Measurements from ENCODE around the gene B3GLCT. TPM values are rescaled to one million over a fixed set of nuclear protein-coding genes. Genes with fewer than 3 reads are reported as not detected.

Gene B3GLCT
- polyA plus RNA-seq, 1 donor from 2014 or later = 8.2 TPM

- H3K9ac ChIP-seq (ENCODE audit: low read length) = no peak overlapping the region
- H3K36me3 ChIP-seq (ENCODE audit: insufficient read depth, low read length) = no peaks in the 10 kb centered on the region
- TF ChIP-seq SMC3 (conservative IDR thresholded peaks at IDR 0.05; ENCODE audit: poor library complexity) (no peak), RAD21 (conservative IDR thresholded peaks at IDR 0.05) (no peak), TAF1 (IDR thresholded peaks at IDR 0.05; ENCODE audit: low read depth) (no peak), MXI1 (conservative IDR thresholded peaks at IDR 0.05; ENCODE audit: poor library complexity, severe bottlenecking) (no peak), POLR2AphosphoS5 (IDR thresholded peaks at IDR 0.05) (no peak), EZH2 (IDR thresholded peaks at IDR 0.05; ENCODE audit: borderline replicate concordance, insufficient read depth, low read length, poor library complexity, severe bottlenecking) (no peak), EP300 (conservative IDR thresholded peaks at IDR 0.05; ENCODE audit: poor library complexity, severe bottlenecking) (no peak)
- TF ChIP-seq, protein P1, sequence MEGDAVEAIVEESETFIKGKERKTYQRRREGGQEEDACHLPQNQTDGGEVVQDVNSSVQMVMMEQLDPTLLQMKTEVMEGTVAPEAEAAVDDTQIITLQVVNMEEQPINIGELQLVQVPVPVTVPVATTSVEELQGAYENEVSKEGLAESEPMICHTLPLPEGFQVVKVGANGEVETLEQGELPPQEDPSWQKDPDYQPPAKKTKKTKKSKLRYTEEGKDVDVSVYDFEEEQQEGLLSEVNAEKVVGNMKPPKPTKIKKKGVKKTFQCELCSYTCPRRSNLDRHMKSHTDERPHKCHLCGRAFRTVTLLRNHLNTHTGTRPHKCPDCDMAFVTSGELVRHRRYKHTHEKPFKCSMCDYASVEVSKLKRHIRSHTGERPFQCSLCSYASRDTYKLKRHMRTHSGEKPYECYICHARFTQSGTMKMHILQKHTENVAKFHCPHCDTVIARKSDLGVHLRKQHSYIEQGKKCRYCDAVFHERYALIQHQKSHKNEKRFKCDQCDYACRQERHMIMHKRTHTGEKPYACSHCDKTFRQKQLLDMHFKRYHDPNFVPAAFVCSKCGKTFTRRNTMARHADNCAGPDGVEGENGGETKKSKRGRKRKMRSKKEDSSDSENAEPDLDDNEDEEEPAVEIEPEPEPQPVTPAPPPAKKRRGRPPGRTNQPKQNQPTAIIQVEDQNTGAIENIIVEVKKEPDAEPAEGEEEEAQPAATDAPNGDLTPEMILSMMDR (IDR thresholded peaks at IDR 0.05; ENCODE audit: poor library complexity, severe bottlenecking) = no peak
- TF ChIP-seq, protein P2, sequence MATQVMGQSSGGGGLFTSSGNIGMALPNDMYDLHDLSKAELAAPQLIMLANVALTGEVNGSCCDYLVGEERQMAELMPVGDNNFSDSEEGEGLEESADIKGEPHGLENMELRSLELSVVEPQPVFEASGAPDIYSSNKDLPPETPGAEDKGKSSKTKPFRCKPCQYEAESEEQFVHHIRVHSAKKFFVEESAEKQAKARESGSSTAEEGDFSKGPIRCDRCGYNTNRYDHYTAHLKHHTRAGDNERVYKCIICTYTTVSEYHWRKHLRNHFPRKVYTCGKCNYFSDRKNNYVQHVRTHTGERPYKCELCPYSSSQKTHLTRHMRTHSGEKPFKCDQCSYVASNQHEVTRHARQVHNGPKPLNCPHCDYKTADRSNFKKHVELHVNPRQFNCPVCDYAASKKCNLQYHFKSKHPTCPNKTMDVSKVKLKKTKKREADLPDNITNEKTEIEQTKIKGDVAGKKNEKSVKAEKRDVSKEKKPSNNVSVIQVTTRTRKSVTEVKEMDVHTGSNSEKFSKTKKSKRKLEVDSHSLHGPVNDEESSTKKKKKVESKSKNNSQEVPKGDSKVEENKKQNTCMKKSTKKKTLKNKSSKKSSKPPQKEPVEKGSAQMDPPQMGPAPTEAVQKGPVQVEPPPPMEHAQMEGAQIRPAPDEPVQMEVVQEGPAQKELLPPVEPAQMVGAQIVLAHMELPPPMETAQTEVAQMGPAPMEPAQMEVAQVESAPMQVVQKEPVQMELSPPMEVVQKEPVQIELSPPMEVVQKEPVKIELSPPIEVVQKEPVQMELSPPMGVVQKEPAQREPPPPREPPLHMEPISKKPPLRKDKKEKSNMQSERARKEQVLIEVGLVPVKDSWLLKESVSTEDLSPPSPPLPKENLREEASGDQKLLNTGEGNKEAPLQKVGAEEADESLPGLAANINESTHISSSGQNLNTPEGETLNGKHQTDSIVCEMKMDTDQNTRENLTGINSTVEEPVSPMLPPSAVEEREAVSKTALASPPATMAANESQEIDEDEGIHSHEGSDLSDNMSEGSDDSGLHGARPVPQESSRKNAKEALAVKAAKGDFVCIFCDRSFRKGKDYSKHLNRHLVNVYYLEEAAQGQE (IDR thresholded peaks at IDR 0.05; ENCODE audit: borderline replicate concordance) = no peak
- H4K20me1 ChIP-seq (ENCODE audit: insufficient read depth) = no peaks in the 10 kb centered on the region
- H3K4me2 ChIP-seq (ENCODE audit: low read length) = no peak overlapping the region
- no peaks in the 10 kb centered on the region for H3K9me3 ChIP-seq (ENCODE audit: low read length)
- H2AFZ ChIP-seq (ENCODE audit: low read depth, low read length) = no peak overlapping the region
- H3K79me2 ChIP-seq (replicated peaks; ENCODE audit: insufficient read depth, low read length) = no peaks in the 10 kb centered on the region
- no peaks in the 10 kb centered on the region for H3K27me3 ChIP-seq (ENCODE audit: insufficient read depth, low read depth, low read length)
- no peak overlapping the region for H3K4me3 ChIP-seq (ENCODE audit: low read length)
- no peak overlapping the region for H3K27ac ChIP-seq (ENCODE audit: low read length)
- H3K9me2 ChIP-seq (ENCODE audit: insufficient read depth, low read length) = no peaks in the 10 kb centered on the region
- H3F3A ChIP-seq (ENCODE audit: insufficient read depth, low read length, poor library complexity, severe bottlenecking) = no peaks in the 10 kb centered on the region
Observed at GRCh38 chr13:31361673-31362072, 161.9 kb downstream of the B3GLCT start.

DNA sequence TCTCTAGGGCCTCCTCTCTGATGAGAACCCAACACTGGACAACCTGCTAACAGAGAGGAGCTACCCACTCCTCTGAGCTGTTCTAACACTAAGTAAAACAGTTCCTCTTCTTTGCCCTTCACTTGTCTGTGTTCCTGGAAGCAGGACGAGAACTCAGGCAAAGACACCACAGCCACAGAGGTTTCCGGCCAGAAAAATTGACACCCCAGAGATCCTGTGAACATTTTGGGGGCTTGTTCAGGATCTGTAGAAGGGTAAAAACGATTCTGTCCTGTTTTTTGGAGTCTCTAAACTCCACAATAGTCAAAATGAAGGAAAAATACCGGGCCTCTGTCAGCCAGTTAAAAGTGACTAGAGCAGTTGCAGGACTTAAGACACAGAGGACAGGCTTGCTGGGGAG lies 165.9 kb downstream of the B3GLCT start:
- Histone ChIP-seq H3K79me2 (replicated peaks; ENCODE audit: insufficient read depth, low read length) (no peaks in the 10 kb centered on the region), H2AFZ (ENCODE audit: low read depth, low read length) (no peak overlapping the region), H3K9ac (ENCODE audit: low read length) (no peak overlapping the region), H3K27me3 (ENCODE audit: insufficient read depth, low read depth, low read length) (no peaks in the 10 kb centered on the region), H3K4me2 (ENCODE audit: low read length) (no peak overlapping the region), H3K27ac (ENCODE audit: low read length) (no peak overlapping the region), H3K36me3 (ENCODE audit: insufficient read depth, low read length) (no peaks in the 10 kb centered on the region), H3F3A (ENCODE audit: insufficient read depth, low read length, poor library complexity, severe bottlenecking) (no peaks in the 10 kb centered on the region), H3K4me3 (ENCODE audit: low read length) (no peak overlapping the region), H4K20me1 (ENCODE audit: insufficient read depth) (no peaks in the 10 kb centered on the region), H3K9me2 (ENCODE audit: insufficient read depth, low read length) (no peaks in the 10 kb centered on the region), H3K9me3 (ENCODE audit: low read length) (no peaks in the 10 kb centered on the region)
- TF ChIP-seq, protein P2 (IDR thresholded peaks at IDR 0.05; ENCODE audit: borderline replicate concordance) = no peak
- no peak for TF ChIP-seq POLR2AphosphoS5 (IDR thresholded peaks at IDR 0.05)
- no peak for TF ChIP-seq EZH2 (IDR thresholded peaks at IDR 0.05; ENCODE audit: borderline replicate concordance, insufficient read depth, low read length, poor library complexity, severe bottlenecking)
- no peak for TF ChIP-seq EP300 (conservative IDR thresholded peaks at IDR 0.05; ENCODE audit: poor library complexity, severe bottlenecking)
- no peak for TF ChIP-seq TAF1 (IDR thresholded peaks at IDR 0.05; ENCODE audit: low read depth)
- TF ChIP-seq RAD21 (conservative IDR thresholded peaks at IDR 0.05) = no peak
- no peak for TF ChIP-seq MXI1 (conservative IDR thresholded peaks at IDR 0.05; ENCODE audit: poor library complexity, severe bottlenecking)
- TF ChIP-seq, protein P1 (IDR thresholded peaks at IDR 0.05; ENCODE audit: poor library complexity, severe bottlenecking) = no peak
- no peak for TF ChIP-seq SMC3 (conservative IDR thresholded peaks at IDR 0.05; ENCODE audit: poor library complexity)
